Measurements from ENCODE around the gene MAP1LC3B2.

Gene MAP1LC3B2

DNA sequence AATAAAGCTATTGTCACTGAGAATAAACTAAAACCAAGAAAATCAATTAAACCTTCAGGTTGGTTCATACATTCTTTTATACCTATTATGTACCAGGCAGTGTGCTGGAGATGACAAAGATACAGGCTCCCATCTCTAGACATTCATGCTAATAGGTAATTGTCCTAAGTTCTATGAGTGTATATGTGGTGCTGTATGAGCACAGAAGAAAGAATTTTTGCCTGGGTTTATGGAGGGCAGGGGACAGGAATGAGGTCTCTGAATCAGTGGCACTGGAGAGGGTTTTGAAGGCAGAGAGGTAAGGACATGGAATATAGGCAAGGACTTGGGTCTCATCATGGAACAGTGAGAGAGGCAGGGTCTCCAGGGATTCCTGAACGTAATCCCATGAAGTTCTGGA, 38.7 kb downstream of the MAP1LC3B2 start:
- DNase-seq, result no peak

DNA sequence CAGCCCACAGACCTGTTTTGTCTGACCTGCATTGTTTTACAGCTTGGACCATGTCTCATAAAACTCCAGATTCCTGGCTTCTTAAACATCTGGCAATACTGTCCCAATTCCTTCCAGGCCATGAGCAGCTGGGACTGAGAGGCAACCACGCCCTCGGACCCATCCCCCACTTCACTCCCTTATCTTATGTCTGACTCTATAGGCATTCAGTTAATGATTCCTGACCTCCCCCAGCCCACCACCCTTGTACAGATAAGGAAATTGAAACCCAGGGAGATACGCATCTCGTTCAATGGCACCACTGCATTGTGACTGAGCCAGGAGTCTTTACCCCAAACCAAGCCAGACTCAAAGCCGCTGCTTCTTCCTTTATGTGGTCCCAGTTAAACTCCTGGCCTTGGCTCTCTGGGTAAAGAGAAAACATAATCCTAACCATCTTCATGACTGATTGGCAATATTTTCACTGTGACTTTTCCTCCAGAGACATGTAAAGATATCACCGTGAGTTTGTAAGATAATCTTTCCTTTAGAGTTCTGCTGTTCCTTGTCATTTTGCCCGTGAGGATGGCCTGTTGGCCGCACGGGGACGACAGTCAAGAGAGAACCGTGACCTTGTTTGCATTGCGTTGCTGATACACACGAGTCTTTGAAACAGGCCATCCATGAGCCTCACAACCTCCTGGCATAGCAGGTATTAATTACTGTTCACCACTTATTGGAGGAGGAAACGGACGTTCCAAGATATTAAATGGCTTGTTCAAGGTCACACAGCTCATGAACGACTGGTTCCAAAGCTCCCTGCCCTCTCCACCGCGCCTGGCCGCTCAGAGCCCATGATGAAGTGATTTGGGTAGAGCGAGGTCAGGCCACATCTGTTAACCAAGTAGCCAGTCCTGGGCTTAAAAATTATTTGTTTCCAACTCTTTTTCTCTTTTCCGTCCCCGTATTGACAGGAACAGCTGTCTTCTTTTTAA, 39.4 kb downstream of the MAP1LC3B2 start:
- no peak for DNase-seq

DNA sequence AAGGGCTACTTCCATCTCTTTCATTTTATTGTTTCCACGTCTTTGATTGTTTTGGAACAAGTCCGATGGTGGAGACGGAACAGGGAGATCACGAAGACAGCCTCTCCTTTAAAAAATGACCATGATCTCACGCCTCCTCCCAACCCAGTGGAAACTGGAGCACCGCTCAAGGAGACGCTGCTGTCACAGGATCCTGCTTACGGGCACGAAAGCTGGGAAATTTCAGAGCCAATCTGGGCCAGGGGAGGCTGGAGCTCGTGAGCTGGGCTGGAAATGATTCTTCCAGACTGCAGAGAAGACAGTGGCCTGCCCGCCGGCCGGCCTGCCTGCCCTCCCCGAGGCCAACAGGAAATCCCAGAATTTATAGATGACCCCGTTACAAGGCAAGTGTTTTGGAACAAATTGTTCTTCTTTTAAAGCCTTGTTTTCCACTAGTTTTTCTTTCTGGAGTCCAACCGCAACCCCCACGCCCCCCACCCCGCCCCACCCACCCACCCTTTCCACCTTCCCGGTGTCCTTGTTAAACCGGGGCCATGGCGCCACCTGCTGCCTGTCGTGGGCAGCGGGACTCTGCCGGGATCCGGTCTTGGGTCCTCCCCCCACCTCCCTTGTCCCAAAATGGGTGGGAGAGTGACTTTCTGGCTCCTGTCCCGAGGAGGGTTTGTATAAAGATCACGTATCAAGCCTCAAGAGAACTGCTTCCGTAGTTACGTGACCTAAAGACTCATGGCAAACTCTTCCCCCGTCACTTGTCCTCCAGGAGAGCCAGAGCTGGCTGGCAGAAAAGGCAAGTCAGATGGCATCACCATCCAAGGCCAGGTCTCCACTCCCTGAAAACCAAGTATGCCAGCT, 40.3 kb downstream of the MAP1LC3B2 start:
- peak; percentile 15 for DNase-seq

DNA sequence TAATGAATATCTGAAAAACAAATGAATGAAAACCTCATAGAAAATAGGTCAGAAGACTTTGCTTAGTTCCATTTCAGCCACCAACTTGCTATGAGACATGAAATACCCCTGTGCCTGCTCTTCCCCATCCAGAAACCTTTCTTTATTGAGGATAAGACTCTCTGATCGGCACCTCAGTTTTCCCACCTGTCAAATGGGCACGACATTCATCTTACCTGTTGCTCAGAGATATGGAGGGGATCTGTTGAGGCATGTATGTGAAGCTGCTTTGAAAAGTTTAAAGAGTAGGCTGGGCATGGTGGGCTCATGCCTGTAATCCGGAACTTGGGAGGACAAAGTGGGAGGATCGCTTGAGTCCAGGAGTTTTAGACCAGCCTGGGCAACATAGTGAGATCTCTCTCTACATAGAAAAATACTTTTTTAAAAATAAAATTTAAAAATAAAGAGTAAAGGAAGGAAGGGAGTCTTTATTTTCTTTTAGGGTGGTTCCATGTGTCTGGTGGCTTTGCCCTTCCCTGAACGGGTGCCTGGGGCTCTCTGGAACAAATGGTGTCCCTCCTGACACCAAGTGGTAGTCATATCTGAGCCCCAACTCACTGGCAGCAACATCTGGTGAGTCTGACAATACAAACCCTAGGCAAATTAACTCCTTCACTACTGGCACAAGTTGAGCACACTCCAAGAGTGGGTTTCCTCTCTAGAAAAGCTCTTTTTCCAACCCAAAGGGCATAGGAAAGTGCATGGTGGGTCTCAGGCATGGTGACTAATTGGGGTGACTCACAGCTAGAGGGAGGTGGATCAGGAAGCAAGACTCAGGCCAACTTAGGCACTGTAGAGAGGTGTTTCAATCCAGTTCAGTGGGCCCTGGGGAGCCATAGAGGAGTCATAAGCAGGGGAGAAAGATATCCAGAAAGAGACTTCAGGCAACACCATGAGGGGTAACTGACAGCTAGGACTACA, 42.1 kb downstream of the MAP1LC3B2 start:
- no peak for DNase-seq

DNA sequence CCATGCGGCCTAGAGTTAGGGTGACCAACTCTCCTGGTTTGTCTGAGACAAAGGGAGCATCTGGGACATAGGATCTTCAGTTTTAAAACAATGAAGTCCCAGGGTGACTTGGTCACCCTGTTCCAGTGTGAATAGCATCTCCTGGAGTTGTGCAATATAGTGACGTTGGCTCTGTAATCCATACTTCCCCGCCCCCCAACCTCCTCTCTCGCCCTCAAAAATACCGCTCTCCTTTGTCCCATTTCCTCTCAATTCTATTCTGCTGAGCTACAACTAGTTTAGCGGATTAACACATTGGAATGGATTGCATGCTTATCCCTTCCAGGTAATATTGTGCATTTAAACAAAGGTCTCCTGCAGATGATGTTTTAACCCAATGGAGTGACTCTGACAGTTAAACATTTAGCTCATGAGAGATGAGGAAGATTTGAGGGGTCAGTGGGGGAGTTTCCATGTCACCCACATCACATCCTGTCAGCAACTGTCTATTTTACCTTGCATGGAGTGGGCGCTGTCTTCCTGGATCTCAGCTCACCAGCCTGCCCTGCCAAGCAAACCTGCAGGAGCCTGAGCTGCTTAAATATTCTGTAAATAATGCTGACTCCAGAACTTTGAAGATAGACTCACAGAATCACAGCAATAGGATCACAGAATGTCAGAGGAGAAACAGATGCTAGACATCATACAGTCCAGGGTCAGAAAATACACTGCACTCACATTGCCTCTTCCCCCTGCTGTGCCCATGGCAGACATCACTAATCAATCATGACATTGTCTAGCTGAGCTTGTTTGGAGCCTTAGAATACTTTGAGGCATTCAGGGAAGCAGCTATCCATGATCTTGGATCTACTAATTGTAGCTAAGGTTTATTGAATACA, 43.0 kb downstream of the MAP1LC3B2 start:
- no peak for DNase-seq

DNA sequence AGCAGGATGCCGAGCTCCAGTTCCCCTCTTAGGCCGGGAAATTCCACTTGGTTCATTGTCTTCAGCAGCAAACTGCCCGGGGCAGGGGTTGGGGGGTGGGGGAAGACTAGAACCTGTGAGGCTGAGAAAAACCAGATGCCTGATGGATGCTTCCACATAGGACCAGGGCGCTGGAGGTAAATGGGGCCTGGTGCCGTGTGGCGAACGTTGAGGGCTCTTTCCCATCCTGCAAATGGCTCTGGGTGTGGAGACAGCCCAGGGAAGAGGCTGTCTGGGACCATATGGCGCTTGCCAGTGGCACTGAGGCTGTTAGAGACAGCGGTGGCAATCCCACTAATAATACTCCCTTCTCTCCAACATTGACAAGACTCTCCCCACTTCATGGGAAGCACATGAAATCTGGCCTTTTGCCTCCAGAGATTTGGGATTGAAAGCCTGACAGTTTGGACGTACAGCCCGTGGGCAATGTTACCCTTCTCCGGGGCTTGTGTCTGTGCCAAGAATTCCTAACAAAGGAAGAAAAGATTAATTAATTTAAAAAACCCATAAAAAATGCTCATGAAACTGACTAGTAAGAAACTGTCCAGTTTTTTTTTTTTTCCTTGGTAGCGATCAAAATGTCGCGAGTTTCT, 44.5 kb downstream of the MAP1LC3B2 start:
- no peak for DNase-seq

DNA sequence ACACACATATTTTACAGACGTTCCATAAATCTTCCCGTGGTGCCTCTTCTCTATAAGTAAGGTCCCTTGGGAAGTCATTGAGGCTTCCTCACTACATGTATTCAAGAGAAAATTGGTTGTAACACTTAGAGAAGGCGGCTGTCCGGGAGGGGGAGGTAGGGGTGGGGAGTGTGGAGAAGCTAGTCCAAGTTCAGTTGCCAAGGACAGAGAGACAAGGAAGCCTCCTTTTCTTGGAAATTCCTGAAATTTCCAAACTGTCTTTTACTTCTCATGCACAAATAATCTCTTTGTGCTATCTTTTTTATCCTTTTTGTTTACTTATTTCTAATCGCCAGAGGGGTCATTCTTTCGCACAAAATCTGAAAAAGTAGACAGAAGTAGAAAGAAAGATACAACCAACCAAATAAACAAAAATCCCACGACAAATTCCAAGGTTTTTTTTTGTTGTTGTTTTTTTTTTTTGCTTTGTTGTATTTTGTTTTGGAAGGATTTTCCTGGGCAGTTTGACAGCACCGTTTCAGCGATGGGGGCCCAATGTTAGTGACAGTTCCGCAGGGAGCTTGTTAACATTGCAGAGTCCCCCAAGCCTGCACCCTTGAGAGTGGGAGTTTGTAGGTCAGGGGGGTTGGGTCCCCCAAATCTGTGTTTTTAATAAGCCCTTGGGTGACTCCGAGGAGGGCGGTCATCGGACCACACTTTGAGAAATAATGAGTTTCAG, 45.2 kb downstream of the MAP1LC3B2 start:
- peak; percentile 5 for DNase-seq

DNA sequence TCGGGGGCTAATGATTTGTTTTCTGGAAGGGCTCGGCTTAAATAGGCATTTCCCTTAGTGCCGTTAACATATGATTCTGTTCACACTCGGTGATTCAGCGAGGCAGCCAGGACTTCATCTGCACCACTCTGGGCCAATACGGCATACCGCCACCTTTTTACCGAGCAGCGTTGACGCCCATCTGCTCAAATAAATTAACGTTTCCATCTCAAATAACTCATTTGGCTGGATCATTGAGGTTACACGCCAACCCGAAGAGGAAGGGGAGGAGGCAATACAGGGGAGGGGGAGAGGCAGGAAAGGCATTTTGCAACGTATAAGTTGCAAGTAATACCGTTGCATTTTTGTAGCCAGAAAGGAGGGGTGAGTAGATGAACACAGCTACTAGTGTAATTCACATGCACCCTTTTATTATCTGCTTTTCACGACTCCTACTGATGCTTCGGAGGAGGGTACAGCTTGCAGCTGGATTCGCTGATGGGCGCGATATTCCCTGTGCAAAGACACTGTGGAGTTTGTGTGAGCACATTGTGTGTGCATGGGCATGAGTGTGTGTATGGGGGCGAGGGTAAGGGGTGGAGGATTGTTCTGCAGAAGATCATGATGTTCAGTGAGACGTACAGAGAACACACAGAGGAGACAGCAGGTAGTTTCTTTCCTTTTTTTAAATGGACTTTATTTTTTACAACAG, 45.9 kb downstream of the MAP1LC3B2 start:
- DNase-seq, result no peak

DNA sequence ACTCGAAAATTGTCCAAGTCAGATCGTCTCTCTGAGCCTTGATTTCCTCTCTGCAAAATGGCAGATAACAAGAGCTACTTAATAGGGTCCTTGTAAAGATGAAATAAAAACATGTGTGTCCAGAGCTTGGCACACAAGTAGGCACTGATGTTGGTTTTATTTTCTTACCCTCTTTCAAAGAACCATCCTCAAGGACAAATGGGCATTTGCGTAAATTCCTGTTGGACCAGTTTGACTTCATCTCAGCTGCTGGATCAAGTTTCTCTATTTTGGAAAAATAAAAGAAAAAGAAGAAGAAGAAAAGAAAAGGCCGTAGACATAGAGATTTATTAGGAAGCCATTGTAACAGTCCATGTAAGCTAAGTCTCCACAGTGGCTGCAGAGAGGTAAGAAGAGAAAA, 47.2 kb downstream of the MAP1LC3B2 start:
- no peak for DNase-seq

DNA sequence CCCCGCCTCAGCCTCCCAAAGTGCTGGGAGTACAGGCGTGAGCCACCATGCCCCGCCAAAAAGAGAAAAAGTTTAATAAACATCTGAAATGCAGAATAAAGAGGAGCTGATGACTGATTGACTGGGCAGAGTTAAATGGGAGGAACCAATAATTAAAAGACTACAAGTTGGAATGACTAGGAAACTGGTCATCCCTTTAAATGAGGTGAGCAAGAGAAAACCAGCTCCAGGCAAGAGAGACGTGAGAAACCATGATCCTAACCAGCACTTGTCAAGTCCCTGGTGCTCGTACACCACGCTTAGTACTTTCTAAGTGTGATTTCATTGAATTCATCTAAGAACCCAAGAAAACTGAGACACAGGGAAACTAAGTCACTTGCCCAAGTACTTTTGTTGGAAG, 47.9 kb downstream of the MAP1LC3B2 start:
- DNase-seq, result no peak

DNA sequence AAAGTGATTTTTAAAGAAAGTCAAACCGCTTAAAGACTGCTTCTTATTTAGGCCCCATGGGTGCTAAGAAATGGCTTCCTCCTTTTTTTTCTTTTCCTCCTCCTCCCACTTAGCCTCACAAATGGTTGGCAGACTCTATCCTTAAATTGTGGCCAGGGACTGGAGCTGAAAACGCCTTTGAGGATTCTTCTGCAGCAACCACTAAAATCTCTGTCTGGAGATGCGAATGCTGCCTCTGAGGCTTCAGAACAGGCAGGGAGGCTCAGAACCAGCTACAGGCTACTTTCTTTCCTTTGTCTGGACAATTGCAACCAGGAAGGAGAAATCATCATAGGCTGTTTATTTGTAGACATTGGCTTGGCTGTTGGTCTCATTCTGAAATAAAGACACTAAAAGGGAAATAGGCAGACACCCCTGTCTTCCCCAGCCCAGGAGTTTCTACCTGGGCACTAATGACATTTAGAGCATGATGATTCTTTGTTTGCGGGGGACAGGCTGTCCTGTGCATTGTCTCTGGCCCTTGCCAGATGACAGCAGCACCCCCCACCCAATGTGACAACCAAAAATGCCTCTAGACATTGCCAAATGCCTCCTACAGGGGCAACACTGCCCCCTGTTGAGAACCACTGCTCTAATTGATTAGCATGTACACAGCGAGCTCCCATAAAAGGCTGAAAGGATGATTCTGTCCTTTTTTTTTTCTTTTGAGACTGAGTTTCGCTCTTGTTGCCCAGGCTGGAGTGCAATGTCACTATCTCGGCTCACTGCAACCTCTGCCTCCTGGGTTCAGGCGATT, 50.3 kb downstream of the MAP1LC3B2 start:
- no peak for DNase-seq

DNA sequence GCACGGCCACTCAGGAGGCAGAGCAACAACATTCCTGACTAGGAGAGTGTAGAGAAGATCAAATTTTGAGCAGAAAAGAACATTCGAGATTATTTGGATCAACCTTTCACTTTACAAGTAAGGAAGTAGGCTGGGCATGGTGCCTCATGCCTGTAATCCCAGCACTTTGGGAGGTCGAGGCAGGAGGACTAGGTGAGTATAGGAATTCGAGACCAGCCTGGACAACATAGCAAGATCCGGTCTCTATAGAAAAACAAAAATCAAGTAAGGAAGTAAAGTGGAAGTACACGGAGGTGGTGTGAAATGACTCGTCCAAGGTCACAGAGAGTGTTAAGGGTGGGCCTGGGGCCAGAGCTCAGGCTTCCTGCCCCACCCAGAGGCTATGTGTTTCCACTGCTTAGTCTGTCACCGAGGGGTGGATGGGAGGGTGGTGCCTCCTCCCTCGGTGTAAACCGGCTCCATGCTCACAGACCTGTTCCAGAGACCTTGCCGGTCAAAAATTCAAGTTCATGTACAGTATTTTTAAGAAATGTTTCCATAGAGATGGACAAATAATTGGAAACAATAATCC, 51.9 kb downstream of the MAP1LC3B2 start:
- DNase-seq, result no peak

DNA sequence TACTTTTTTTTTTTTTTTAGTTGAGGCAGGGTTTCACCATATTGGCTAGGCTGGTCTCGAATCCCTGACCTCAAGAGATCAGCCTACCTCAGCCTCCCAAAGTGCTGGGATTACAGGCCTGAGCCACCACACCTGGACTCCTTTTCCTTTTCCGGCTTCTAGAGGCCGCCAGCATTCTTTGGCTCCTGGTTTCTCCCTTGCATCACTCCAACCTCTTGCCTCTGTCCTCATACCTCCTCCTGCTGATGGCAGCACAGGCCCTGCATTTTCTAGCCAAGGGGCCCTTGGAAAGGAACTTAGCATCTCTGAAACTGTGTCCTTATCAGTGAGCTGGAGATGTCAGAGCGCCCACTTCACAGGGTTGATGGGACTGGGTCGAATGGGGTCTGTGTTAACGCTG, 53.3 kb downstream of the MAP1LC3B2 start:
- no peak for DNase-seq

DNA sequence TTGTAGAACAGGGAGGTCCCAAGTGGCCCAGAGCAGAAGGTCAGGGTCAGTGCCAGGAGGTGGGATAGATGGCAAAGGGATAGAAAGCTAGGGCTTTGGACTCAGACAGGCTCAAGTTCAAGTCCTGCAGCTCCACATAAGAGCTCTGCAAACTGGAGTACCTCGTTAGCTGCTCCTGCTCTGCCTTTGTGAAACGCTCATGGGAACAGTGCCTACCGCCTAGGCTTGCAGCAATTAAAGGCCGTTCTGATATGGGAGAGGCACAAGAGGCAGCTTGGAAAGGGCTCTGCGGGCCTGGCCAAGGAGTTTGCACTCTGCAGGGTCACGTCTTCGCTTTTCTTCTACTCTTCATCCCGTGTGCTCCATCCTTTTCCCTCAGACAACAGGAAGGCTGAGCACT, 54.1 kb downstream of the MAP1LC3B2 start:
- no peak for DNase-seq

DNA sequence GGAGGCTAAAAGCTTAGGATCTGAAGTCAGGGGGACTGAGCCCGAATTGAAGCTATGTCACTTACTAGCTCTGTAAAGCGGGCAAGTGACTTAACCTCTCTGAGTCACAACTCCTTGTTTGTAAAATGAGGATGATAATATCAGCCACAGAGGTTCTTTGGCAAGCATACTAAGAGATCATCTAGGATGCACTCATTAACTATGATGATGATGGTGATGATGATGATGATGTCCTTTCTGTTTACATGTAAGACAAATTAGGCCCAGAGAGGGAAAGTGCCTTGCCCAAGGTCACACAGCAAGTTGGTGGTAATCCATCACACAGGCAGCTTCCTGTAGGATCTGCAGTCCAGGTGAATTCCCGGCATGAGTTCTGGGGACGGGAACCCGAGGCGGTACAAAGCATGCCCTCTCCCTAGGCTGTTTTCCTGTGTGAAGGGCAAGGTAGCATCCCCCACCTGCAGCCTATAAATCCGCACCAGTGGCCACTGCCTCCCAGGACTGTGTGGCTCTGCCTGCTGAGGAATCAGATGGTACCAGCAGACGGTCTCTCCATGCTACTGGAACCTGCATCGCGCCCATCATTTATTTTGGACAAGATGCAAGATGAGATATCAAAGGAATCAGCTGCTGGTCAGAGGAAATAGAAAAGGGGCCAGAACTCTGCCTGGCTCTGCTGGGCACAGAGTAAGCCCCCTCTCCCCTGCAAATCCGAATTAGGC, 55.2 kb downstream of the MAP1LC3B2 start:
- no peak for DNase-seq

DNA sequence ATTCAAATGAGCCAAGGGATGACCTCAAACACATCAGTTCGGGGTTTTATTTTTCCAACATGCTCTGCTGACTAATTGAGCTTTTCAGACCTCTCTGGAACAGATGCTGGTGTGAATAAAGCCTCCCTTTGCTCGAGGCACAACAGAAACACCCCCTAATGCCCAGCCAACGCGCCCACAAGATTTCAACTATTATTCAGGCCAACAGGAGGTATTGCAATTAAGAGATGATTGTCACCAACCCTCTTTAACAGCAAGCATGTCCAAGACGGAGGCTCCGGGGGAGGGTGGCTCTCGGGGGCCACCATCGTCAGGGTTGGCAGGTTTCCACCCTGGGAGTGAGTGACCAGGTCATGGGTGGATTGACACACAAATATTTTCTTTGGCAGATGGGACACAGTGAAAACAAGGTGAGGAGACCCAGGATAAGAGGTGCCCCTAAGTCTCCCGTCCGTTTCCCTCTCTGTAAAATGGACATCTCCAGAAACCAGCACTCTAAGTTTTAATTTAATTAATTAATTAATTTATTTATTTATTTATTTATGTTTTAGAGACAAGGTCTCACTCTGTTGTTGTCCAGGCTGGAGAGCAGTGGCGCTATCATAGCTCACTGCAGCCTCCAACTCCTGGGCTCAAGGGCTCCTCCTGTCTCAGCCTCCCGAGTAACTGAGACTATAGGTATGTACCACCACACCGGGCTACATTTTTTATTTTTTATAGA, 56.1 kb downstream of the MAP1LC3B2 start:
- no peak for DNase-seq
